Urinary bladder (tissue), 4 donors: ENCODE data around the gene MAPK1. TPM values are rescaled to one million over a fixed set of nuclear protein-coding genes. Genes with fewer than 3 reads are reported as not detected.
A peak's percentile ranks its signal among the peaks of the same experiment; 100 is the strongest.
"Not testable (repeated sequence)": the region's sequence is repeated elsewhere in the genome, so short reads cannot be mapped to it uniquely, and the experiment has no call there.

ENCODE experiments used
- DNase-seq: peaks from one replicate; pipeline ENCODE4 v3.0.0-alpha.2; 2015; ENCODE audit errors: extremely low spot score
- H3K27ac ChIP-seq: one replicate; pipeline ENCODE4 v1.5.1; 2013; ENCODE audit warnings: low read depth, mild to moderate bottlenecking, moderate library complexity
- H3K36me3 ChIP-seq: one replicate; pipeline ENCODE4 v1.6.1; 2013; ENCODE audit warnings: mild to moderate bottlenecking, moderate library complexity; ENCODE audit not compliant: insufficient read depth
- H3K4me1 ChIP-seq: one replicate; pipeline ENCODE4 v1.6.1; 2013; ENCODE audit warnings: mild to moderate bottlenecking, moderate library complexity; ENCODE audit not compliant: insufficient read depth
- H3K4me3 ChIP-seq: one replicate; pipeline ENCODE4 v1.5.1; 2013; ENCODE audit warnings: low read depth, low read length
- WGBS: extraction: QIAGEN DNeasy Blood & Tissue Kit; methylation state at CpG from one replicate; pipeline ENCODE4 v1.1.7; 2013; 5-methylcytosine and 5-hydroxymethylcytosine counted together
- polyA plus RNA-seq: library from polyadenylated mRNA; stranded (reverse); fragments of 200-250 nt; gene quantifications from one replicate; pipeline ENCODE4 v1.2.3, GENCODE V29; 2013
- total RNA-seq: library from RNA; depleted of rRNA; stranded (reverse); fragments of >200 nt; gene quantifications from one replicate; pipeline ENCODE4 v1.2.3, GENCODE V29; 2014
- donor health status: healthy with polysubstance abuse.
- donor health status: healthy.

Gene MAPK1
- total and polyA plus RNA-seq, 2 donors = 39.2 to 72.9 TPM

DNA sequence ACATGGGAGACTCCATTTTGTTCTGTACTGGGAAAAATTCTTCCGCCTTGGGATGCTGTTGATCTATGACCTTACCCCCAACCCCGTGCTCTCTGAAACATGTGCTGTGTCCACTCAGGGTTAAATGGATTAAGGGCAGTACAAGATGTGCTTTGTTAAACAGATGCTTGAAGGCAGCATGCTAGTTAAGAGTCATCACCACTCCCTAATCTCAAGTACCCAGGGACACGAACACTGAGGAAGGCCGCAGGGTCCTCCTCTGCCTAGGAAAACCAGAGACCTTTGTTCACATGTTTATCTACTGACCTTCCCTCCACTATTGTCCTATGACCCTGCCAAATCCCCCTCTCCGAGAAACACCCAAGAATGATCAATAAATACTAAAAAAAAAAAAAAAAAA, 19.4 kb downstream of the MAPK1 start:
- not testable (repeated sequence) for H3K4me3 ChIP-seq, H3K4me1 ChIP-seq, DNase-seq, H3K36me3 ChIP-seq, H3K27ac ChIP-seq
- WGBS = 88% methylated on average over 5 of the region's 5 CpGs

DNA sequence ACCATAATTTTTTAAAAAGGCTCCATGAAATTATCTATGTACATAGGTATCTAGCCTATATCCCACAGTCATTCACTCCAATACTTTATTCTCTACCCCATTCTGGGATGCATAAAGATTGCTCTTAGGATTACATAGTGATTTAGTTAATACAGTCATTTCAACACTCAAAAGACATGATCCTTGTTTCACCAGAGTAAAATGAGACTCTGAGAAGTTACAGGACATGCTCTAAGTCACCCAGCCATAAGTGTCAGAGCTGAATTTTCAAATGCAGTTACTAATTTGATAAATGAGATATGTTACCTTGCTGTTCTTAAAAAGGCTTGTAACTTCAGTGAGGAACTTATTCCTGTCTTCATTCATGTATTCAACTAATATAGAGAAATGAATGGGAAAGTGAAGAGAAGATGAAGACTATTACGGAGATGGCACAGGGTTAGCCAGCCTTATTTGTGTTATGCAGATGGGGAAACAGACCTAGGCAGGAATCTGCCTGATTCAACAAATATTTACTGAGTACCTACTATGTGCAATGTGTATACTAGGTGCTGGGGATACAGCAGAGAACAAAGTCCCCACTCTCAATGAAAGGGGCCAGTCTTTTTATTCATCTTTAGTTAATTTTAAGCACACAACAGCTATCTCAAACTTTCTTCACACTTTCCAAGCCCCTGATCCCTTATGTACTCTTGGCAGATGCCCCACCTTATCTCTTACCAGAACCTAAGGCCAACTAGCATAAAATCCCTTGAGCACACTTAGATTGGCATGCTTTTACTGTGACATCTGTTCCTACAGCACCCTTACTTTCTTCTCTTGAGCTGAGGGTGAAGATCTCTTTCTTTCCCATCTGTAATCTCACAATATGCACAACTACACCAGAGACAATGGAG, 21.6 kb downstream of the MAPK1 start:
- DNase-seq = no peak
- H3K4me1 ChIP-seq = no peaks in the 10 kb centered on the region
- H3K4me3 ChIP-seq = no peak overlapping the region
- H3K36me3 ChIP-seq = no peaks in the 10 kb centered on the region
- WGBS = 93% methylated on average over 1 of the region's 1 CpG
- no peak overlapping the region for H3K27ac ChIP-seq

DNA sequence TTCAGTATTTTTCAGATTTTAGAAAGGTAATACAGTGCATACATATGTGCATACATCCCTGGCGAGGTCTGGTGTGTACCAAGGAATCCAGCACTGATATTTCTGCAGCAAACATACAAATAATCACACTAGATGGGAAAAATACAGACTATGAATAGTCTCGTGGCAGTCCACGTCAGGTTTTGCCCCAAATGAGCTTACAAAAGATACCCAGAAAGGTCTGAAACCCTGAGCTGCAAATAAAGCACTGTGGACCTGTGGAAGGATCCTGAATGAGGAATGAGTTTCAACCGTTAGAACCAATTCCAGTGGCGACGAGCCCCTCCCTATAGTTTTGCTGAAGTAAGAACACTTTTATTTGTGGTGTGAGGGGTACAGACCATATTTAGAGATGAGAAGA, 24.5 kb downstream of the MAPK1 start:
- Histone ChIP-seq H3K36me3 (no peaks in the 10 kb centered on the region), H3K27ac (no peak overlapping the region), H3K4me3 (no peak overlapping the region), H3K4me1 (no peaks in the 10 kb centered on the region)
- 82% methylated on average over 6 of the region's 6 CpGs for WGBS
- no peak for DNase-seq

DNA sequence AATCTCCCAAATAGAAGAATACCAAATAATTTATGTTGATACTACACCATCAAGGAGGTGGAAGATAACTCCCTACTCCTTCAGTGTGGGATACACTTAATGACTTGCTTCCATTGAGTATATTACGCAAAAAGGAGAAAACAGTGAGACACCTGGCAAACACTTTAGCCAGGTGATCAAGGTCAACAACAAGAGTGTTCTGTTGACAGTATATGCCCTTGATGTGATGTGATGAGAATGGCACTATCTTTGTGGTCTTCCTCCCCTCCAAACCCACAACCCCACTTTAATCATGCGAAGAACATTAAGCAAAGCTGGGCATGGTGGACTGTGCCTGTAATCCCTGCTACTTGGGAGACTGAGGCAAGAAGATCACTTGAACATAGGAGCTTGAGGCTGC, 26.0 kb downstream of the MAPK1 start:
- Histone ChIP-seq H3K4me3 (no peak overlapping the region), H3K27ac (no peak overlapping the region), H3K36me3 (no peaks in the 10 kb centered on the region), H3K4me1 (peaks cover 1% of the 10 kb centered on the region)
- DNase-seq = no peak
- 97% methylated on average over 2 of the region's 2 CpGs for WGBS

DNA sequence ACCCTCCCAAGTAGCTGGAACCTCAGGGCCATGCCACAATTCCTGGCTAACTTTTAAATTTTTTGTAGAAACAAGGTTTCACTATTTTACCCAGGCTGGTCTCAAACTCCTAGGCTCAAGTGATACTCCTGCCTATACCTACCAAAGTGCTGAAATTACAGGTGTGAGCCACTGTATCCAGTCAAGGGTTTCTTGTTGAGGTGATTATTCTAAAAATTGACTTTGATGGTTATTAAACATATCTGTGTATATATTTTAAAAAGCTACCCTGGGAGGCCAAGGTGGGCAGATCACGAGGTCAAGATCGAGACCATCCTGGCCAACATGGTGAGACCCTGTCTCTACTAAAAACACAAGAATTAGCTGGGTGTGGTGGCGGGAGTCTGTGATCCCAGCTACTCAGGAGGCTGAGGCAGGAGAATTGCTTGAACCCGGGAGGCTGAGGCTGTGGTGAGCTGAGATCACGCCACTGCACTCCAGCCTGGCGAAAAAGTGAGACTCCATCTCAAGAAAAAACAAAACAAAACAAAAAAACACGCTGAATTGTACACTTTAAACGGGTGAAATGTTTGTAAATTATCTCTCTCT, 27.1 kb downstream of the MAPK1 start:
- no peak overlapping the region for H3K4me3 ChIP-seq
- peaks cover 1% of the 10 kb centered on the region for H3K4me1 ChIP-seq
- H3K36me3 ChIP-seq = no peaks in the 10 kb centered on the region
- 96% methylated on average over 8 of the region's 8 CpGs for WGBS
- no peak for DNase-seq
- H3K27ac ChIP-seq = no peak overlapping the region

DNA sequence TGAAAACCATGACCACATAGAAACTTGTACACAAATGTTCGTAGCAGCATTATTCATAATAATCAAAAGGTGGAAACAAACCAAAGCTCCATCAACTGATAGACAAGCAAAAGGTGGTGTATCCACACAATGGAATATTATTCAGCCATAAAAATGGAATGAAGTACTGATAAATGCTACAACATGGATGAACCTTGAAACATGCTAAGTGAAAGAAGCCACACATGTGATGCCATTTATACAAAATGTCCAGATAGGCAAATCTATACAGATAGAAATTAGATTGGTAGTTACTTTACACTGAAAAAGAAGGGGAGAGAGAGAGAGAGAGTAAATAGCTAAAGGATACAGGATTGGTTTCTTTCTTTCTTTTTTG, 27.7 kb downstream of the MAPK1 start:
- H3K36me3 ChIP-seq = no peaks in the 10 kb centered on the region
- no peak overlapping the region for H3K27ac ChIP-seq
- WGBS = 90% methylated on average over 1 of the region's 1 CpG
- H3K4me3 ChIP-seq = no peak overlapping the region
- DNase-seq = no peak
- H3K4me1 ChIP-seq = peaks cover 4% of the 10 kb centered on the region

DNA sequence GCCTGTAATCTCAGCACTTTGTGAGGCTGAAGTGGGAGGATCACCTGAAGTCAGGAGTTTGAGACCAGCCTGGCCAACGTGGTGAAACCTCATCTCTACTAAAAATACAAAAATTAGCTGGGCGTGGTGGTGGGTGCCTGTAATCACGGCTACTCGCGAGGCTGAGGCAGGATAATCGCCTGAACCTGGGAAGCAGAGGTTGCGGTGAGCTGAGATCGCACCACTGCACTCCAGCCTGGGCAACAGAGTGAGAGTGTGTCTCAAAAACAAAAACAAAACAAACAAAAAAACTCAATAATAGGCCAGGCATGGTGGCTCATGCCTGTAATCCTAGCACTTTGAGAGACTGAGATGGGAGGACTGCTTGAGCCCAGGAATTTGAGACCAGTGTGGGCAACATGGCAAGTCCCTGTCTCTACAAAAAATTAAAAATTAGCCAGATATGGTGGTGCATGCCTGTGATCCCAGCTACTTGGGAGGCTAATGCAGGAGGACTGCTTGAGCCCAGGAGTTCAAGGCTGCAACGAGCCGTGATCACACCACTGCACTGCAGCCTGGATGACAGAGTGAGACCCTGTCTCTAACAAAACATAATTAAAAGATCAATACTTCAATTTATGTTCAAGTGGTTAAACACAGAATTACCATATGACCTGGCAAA, 28.2 kb downstream of the MAPK1 start:
- H3K27ac ChIP-seq, H3K36me3 ChIP-seq, H3K4me3 ChIP-seq, H3K4me1 ChIP-seq, DNase-seq: not testable (repeated sequence)
- WGBS = 90% methylated on average over 10 of the region's 10 CpGs

DNA sequence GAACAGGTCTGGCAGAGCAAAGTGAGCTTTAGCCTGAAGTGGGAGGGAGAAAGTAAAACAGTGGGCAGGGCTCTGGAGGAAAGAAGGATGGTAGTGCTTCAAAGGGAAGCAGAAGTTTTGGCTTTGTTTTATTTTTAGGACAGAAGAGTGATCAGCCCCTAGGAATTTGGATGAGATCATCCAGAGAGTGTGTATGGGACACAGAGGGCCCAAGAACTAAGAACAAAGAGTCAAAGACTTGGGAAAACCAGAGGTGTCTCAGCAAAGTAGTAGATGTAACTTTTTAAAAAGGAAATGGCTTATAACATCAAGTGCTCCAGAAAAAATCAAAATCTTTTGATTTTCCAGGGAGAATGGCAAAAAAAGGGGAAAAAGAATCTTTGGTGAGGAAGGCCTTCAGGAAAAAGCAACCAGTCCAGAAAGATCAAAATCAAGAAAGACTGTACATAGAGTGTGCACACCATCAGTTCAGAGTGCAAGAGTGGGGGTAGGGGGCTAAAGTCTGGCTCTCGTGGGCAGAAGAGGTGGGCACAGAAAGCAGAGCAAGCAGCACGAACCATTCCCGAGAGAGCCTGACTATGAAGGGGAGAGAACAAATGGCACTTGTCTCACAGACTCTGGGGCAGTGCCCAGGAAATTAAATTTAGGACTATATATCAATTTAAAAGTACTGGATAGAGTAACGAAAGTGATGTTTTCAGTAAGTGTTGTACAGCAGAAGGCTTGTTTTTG, 30.0 kb downstream of the MAPK1 start:
- peak overlapping the region; percentile 39 for H3K27ac ChIP-seq
- H3K4me3 ChIP-seq = no peak overlapping the region
- 53% methylated on average over 4 of the region's 4 CpGs for WGBS
- H3K36me3 ChIP-seq = no peaks in the 10 kb centered on the region
- peaks cover 4% of the 10 kb centered on the region for H3K4me1 ChIP-seq
- DNase-seq = peak; percentile 33

DNA sequence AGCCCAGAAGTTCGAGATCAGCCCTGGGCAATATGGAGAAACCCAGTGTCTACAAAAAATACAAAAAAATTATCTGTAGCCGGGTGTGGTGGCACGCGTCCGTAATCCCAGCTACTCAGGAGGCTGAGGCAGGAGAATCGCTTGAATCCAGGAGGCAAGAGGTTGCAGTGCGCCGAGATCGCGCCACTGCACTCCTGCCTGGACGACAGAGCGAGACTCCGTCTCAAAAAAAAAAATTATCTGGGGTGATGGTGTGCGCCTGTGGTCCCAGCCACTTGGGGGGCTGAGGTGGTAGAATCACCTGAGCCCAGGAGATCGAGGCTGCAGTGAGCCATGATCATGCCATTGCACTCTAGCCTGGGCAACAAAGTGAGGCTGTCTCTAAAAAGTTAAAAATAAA, 31.0 kb downstream of the MAPK1 start:
- not testable (repeated sequence) for DNase-seq, H3K4me1 ChIP-seq, H3K27ac ChIP-seq, H3K36me3 ChIP-seq, H3K4me3 ChIP-seq
- 95% methylated on average over 15 of the region's 15 CpGs for WGBS

DNA sequence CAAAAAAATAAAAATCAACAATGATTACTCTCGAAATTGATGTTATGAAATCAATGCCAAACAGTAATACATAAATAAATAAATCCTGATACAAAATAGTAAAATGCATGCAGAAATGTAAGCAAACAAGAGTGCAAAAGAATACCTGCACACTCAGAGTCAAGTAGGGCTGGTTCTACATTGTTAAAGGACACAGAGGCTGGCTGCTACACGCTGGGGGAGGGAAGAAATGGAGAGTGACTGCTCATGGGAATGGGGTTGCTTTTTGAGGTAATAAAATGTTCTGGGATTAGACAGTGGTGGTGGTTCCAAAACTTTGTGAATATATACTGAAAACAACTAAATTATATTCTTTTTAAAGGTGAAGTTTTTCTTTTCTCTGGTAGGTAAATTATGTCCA, 32.1 kb downstream of the MAPK1 start:
- Histone ChIP-seq H3K36me3 (no peaks in the 10 kb centered on the region), H3K27ac (no peak overlapping the region)
- 33% methylated on average over 2 of the region's 2 CpGs for WGBS

DNA sequence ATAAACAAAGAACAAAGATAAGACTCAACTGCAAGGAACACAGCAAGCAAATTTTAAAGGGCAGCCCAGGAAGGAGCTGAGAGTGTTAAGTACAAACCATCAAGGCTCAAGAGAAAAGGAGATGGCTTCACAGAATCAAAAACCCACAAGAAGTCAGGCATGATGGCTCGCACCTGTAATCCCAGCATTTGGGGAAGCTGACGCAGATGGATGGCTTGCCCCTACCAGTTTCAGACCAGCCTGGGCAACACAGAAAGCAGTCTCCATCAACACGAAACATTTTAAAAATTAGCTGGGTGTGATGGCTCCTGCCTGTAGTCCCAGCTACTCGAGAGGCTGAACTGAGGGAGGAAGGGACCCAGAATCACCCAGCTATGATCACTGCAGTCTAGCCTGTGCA, 32.6 kb downstream of the MAPK1 start:
- Histone ChIP-seq H3K4me1 (peaks cover 4% of the 10 kb centered on the region), H3K36me3 (no peaks in the 10 kb centered on the region), H3K27ac (no peak overlapping the region), H3K4me3 (no peak overlapping the region)
- 57% methylated on average over 4 of the region's 4 CpGs for WGBS
- DNase-seq = no peak

More for the DNA sequence above, 32.1 kb downstream of the MAPK1 start:
- Histone ChIP-seq H3K4me1 (peaks cover 4% of the 10 kb centered on the region), H3K4me3 (no peak overlapping the region)
- no peak for DNase-seq

DNA sequence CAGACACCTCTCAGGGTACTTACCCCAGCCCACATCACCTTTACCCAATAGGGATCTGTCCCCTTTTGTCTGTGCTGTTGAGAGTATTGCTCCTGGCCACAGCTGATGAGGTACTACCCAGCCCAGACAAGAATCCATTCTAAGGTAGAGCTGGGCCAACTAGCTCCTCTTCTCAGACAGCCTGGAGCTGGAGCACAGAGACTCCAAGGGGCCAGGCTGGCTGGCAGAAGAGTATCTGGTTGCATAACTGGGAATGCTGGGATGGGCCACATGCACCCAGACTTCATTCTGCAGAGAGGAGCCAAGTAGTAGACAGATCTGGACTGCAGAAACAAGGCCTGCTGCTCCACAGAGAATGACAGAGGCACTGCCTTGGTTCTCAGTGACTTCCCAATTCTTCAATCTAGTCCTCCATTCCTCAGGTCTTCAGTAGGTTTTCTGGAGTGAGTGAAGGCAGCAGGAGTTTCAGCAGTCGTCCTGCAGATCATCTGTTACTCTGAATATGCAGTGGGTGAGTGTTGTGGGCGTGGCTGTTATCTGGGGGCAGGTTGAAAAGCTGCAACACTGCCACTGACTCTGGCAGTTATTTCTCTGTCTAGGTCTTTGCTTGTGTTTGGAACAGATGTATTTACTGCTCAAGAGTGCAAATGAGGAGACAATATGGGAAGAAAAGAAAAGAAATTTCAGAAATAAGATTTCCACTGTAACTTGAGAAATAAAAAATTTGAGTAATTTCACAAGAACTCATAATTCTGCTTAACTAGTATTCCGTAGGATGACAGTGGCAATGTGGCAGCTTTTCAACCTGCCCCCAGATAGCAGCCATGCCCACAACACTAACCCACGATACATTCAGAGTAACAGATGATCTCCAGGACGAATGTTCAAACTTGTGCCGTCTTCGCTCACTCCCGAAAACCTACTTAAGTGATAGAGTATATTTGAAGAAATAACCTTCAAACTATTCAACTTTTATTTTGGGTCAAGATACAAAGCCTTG, 34.9 kb downstream of the MAPK1 start:
- Histone ChIP-seq H3K27ac (no peak overlapping the region), H3K36me3 (no peaks in the 10 kb centered on the region), H3K4me1 (peaks cover 4% of the 10 kb centered on the region), H3K4me3 (no peak overlapping the region)
- DNase-seq = no peak
- 77% methylated on average over 8 of the region's 8 CpGs for WGBS
